IPS-15b (cell line): ENCODE results near the gene NXN.
"Not testable (repeated sequence)": the region's sequence is repeated elsewhere in the genome, so short reads cannot be mapped to it uniquely, and the experiment has no call there.

ENCODE experiments used
- H3K27me3 ChIP-seq: one replicate; pipeline ENCODE4 v1.6.1; 2013; ENCODE audit warnings: low read length; ENCODE audit not compliant: control insufficient read depth, insufficient read depth
- H3K36me3 ChIP-seq: one replicate; pipeline ENCODE4 v1.6.1; 2013; ENCODE audit warnings: low read length; ENCODE audit not compliant: control insufficient read depth, insufficient read depth
- H3K4me1 ChIP-seq: one replicate; pipeline ENCODE4 v1.6.1; 2013; ENCODE audit warnings: mild to moderate bottlenecking, low read length; ENCODE audit not compliant: control insufficient read depth, insufficient read depth
- H3K4me3 ChIP-seq: one replicate; pipeline ENCODE4 v1.5.1; 2013; ENCODE audit warnings: low read depth, low read length
- H3K9ac ChIP-seq: one replicate; pipeline ENCODE4 v1.6.1; 2013; ENCODE audit warnings: low read depth, mild to moderate bottlenecking, low read length
- H3K9me3 ChIP-seq: one replicate; pipeline ENCODE4 v1.6.1; 2013; ENCODE audit warnings: mild to moderate bottlenecking, low read length; ENCODE audit not compliant: control insufficient read depth, insufficient read depth

The NXN gene

GRCh38 chr17:841313-841712 is 138.3 kb downstream of the NXN start:
- H3K27me3 ChIP-seq = no peaks in the 10 kb centered on the region
- H3K4me1 ChIP-seq = no peaks in the 10 kb centered on the region
- H3K9ac ChIP-seq = no peak overlapping the region
- no peaks in the 10 kb centered on the region for H3K9me3 ChIP-seq
- peaks cover 4% of the 10 kb centered on the region for H3K36me3 ChIP-seq
- H3K4me3 ChIP-seq = no peak overlapping the region

- Histone ChIP-seq H3K27me3 (no peaks in the 10 kb centered on the region), H3K9me3 (no peaks in the 10 kb centered on the region), H3K9ac (no peak overlapping the region), H3K36me3 (peaks cover 4% of the 10 kb centered on the region), H3K4me1 (no peaks in the 10 kb centered on the region), H3K4me3 (no peak overlapping the region)
Observed at GRCh38 chr17:838486-838885, 141.1 kb downstream of the NXN start.

- no peak overlapping the region for H3K9ac ChIP-seq
- no peaks in the 10 kb centered on the region for H3K4me1 ChIP-seq
- peaks cover 4% of the 10 kb centered on the region for H3K36me3 ChIP-seq
- no peak overlapping the region for H3K4me3 ChIP-seq
- H3K9me3 ChIP-seq = no peaks in the 10 kb centered on the region
- H3K27me3 ChIP-seq = no peaks in the 10 kb centered on the region
Observed at GRCh38 chr17:836151-836550, 143.4 kb downstream of the NXN start.

- H3K9me3 ChIP-seq, H3K4me3 ChIP-seq, H3K4me1 ChIP-seq, H3K9ac ChIP-seq, H3K27me3 ChIP-seq, H3K36me3 ChIP-seq: not testable (repeated sequence)
Observed at GRCh38 chr17:835721-836120, 143.9 kb downstream of the NXN start.

GRCh38 chr17:835263-835662 is 144.3 kb downstream of the NXN start:
- Histone ChIP-seq H3K4me3 (no peak overlapping the region), H3K4me1 (no peaks in the 10 kb centered on the region), H3K9ac (no peak overlapping the region), H3K36me3 (peaks cover 4% of the 10 kb centered on the region), H3K27me3 (no peaks in the 10 kb centered on the region), H3K9me3 (no peaks in the 10 kb centered on the region)

- H3K9ac ChIP-seq = no peak overlapping the region
- H3K4me1 ChIP-seq = no peaks in the 10 kb centered on the region
- peaks cover 4% of the 10 kb centered on the region for H3K36me3 ChIP-seq
- H3K27me3 ChIP-seq = no peaks in the 10 kb centered on the region
- H3K9me3 ChIP-seq = no peaks in the 10 kb centered on the region
- no peak overlapping the region for H3K4me3 ChIP-seq
Observed at GRCh38 chr17:834136-834535, 145.4 kb downstream of the NXN start.

- peaks cover 4% of the 10 kb centered on the region for H3K36me3 ChIP-seq
Observed at GRCh38 chr17:830950-831349, 148.6 kb downstream of the NXN start.

GRCh38 chr17:830381-830780 is 149.2 kb downstream of the NXN start:
- H3K36me3 ChIP-seq = peaks cover 5% of the 10 kb centered on the region
- no peaks in the 10 kb centered on the region for H3K9me3 ChIP-seq
- H3K9ac ChIP-seq = no peak overlapping the region
- no peaks in the 10 kb centered on the region for H3K27me3 ChIP-seq
- H3K4me3 ChIP-seq = no peak overlapping the region
- H3K4me1 ChIP-seq = no peaks in the 10 kb centered on the region

More at GRCh38 chr17:830950-831349, 148.6 kb downstream of the NXN start:
- Histone ChIP-seq H3K4me3 (no peak overlapping the region), H3K27me3 (no peaks in the 10 kb centered on the region), H3K4me1 (no peaks in the 10 kb centered on the region), H3K9ac (no peak overlapping the region), H3K9me3 (no peaks in the 10 kb centered on the region)

- not testable (repeated sequence) for H3K9ac ChIP-seq, H3K4me3 ChIP-seq, H3K4me1 ChIP-seq, H3K9me3 ChIP-seq, H3K27me3 ChIP-seq
- peaks cover 12% of the 10 kb centered on the region for H3K36me3 ChIP-seq
Observed at GRCh38 chr17:829614-830013, 150.0 kb downstream of the NXN start.

- peaks cover 16% of the 10 kb centered on the region for H3K36me3 ChIP-seq
- H3K9ac ChIP-seq = no peak overlapping the region
- no peaks in the 10 kb centered on the region for H3K9me3 ChIP-seq
- H3K27me3 ChIP-seq = no peaks in the 10 kb centered on the region
- H3K4me3 ChIP-seq = no peak overlapping the region
- H3K4me1 ChIP-seq = no peaks in the 10 kb centered on the region
Observed at GRCh38 chr17:828761-829160, 150.8 kb downstream of the NXN start.

- Histone ChIP-seq H3K4me3 (no peak overlapping the region), H3K36me3 (peaks cover 24% of the 10 kb centered on the region), H3K4me1 (no peaks in the 10 kb centered on the region), H3K9ac (no peak overlapping the region), H3K9me3 (no peaks in the 10 kb centered on the region), H3K27me3 (no peaks in the 10 kb centered on the region)
Observed at GRCh38 chr17:826778-827177, 152.8 kb downstream of the NXN start.

- H3K9me3 ChIP-seq = no peaks in the 10 kb centered on the region
- H3K4me3 ChIP-seq = no peak overlapping the region
- H3K9ac ChIP-seq = no peak overlapping the region
- H3K36me3 ChIP-seq = peaks cover 24% of the 10 kb centered on the region
- H3K27me3 ChIP-seq = no peaks in the 10 kb centered on the region
- H3K4me1 ChIP-seq = no peaks in the 10 kb centered on the region
Observed at GRCh38 chr17:825216-825615, 154.4 kb downstream of the NXN start.

- Histone ChIP-seq H3K4me1 (no peaks in the 10 kb centered on the region), H3K9me3 (no peaks in the 10 kb centered on the region), H3K9ac (no peak overlapping the region), H3K27me3 (no peaks in the 10 kb centered on the region), H3K36me3 (peaks cover 28% of the 10 kb centered on the region), H3K4me3 (no peak overlapping the region)
Observed at GRCh38 chr17:824378-824777, 155.2 kb downstream of the NXN start.
